GM10248 (cell line): ENCODE results near the gene KCNH5.

Experiments
- CTCF ChIA-PET: fragments of 300-600 bp; sonication (Branson Sonifier 250); formaldehyde crosslinking; extraction: SDS; loops from one replicate; lab custom pipeline; 2021; ENCODE audit warnings: antibody characterized with exemption; lab: Yijun Ruan, JAX
- POLR2A ChIA-PET: fragments of 350-650 bp; sonication (Branson Sonifier 250); formaldehyde crosslinking; extraction: SDS; loops from one replicate; lab custom pipeline; 2020; ENCODE audit warnings: antibody characterized with exemption; lab: Yijun Ruan, JAX
- DNase-seq: peaks from one replicate; pipeline ENCODE4 v3.0.0; 2012; ENCODE audit errors: extremely low spot score
- TF ChIP-seq, protein P1 (sequence below): IDR thresholded peaks from 2 replicates; pipeline ENCODE4 v1.5.1; 2012; ENCODE audit warnings: mild to moderate bottlenecking, low read depth; ENCODE audit errors: extremely low read depth, missing control alignments, control extremely low read depth

KCNH5 gene

DNA sequence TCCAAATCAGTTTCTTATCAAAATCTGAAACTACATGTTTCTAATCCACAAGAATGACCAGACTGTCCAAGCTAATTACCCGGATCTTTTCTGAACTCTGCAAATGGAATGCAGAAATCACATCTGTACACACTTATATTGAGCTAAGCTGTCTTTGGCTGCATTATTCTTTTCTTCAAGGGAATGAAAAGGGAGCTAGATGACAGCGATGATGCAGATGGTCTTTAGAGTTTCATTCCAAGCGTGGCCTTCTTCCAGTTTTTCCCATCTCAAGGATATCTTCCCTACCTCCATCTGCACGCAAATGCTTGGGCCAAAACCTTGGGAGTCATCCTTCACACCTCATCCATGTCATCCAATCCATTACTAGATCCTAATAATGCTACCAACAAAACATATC lies 12.6 kb downstream of the KCNH5 start:
- CTCF ChIA-PET = interaction anchor here (0.9 kb wide), 1 partner anchor 16 kb away, joined by 3 read pairs; no protein-coding TSS in a partner anchor

DNA sequence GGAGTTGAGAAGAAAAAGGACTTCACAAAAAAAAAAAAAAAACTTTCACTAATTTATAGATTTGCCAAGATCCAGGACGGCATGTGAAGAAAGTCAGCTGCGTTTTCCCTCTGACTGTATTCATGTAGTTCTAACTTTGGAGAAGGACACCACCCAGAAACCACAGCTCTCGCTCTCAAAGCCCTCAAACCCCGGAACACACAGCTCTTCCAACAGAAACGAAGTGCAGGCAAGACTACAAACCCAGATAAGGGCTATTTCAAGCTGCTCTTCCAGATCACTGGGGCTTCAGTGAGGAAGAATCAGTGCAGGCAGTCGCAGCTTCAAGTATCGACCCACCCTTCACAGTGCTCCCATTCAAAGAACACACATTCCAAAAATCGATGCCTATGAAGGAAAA lies 13.2 kb downstream of the KCNH5 start:
- CTCF ChIA-PET = interaction anchor here (0.9 kb wide), 1 partner anchor 15 kb away, joined by 3 read pairs; no protein-coding TSS in a partner anchor
- TF ChIP-seq, protein P1, sequence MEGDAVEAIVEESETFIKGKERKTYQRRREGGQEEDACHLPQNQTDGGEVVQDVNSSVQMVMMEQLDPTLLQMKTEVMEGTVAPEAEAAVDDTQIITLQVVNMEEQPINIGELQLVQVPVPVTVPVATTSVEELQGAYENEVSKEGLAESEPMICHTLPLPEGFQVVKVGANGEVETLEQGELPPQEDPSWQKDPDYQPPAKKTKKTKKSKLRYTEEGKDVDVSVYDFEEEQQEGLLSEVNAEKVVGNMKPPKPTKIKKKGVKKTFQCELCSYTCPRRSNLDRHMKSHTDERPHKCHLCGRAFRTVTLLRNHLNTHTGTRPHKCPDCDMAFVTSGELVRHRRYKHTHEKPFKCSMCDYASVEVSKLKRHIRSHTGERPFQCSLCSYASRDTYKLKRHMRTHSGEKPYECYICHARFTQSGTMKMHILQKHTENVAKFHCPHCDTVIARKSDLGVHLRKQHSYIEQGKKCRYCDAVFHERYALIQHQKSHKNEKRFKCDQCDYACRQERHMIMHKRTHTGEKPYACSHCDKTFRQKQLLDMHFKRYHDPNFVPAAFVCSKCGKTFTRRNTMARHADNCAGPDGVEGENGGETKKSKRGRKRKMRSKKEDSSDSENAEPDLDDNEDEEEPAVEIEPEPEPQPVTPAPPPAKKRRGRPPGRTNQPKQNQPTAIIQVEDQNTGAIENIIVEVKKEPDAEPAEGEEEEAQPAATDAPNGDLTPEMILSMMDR = no peak
- DNase-seq = no peak
- POLR2A ChIA-PET = no interaction called here

More for the DNA sequence above, 12.6 kb downstream of the KCNH5 start:
- TF ChIP-seq, protein P1 = no peak
- no peak for DNase-seq
- POLR2A ChIA-PET = no interaction called here

GRCh38 chr14:63030113-63030512 lies 15.1 kb downstream of the KCNH5 start:
- DNase-seq = no peak
- TF ChIP-seq, protein P1 = no peak
- ChIA-PET CTCF (no interaction called here), POLR2A (no interaction called here)

- TF ChIP-seq, protein P1 = no peak
- ChIA-PET POLR2A (no interaction called here), CTCF (no interaction called here)
- DNase-seq = no peak
Observed at GRCh38 chr14:63027719-63028118, 17.5 kb downstream of the KCNH5 start.

DNA sequence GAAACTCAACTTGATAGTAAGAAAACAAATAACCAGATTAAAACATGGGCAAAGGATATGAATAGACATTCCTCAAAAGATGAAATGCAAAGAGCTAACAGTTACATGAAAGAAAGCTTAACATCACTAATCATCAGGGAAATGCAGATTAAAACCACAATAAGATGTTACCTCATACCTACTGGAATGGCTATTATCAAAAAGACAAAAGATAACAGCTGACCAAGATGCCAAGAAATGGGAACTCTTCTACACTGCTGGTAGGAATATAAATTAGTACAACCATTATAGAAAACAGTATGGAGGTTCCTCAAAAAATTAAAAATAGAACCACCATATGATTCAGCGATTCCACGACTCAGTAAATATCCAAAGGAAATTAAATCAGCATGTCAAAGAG lies 18.8 kb downstream of the KCNH5 start:
- ChIA-PET CTCF (interaction anchor here (1.2 kb wide), 1 partner anchor 11 kb away, joined by 4 read pairs; no protein-coding TSS in a partner anchor), POLR2A (no interaction called here)
- TF ChIP-seq, protein P1 = no peak

GRCh38 chr14:63014621-63015020 lies 30.6 kb downstream of the KCNH5 start:
- no peak for DNase-seq
- ChIA-PET POLR2A (no interaction called here), CTCF (no interaction called here)
- TF ChIP-seq, protein P1 = no peak

More for the DNA sequence above, 18.8 kb downstream of the KCNH5 start:
- DNase-seq = no peak
